Calu3 (cell line): Measurements from ENCODE around the gene PCOLCE2. TPM values are rescaled to one million over a fixed set of nuclear protein-coding genes. Genes with fewer than 3 reads are reported as not detected.
"Not testable (repeated sequence)": the region's sequence is repeated elsewhere in the genome, so short reads cannot be mapped to it uniquely, and the experiment has no call there.

Experiments
- BruUV-seq: library from RNA; stranded (reverse); fragments of 400-500 nt; replicated peaks from 2 replicates; lab custom pipeline; 2021; lab: Mats Ljungman, UMichigan
- CTCF ChIA-PET: fragments of 300-600 bp; sonication (Branson Sonifier 250); formaldehyde crosslinking; loops from one replicate; lab custom pipeline; 2022; ENCODE audit warnings: antibody characterized with exemption; lab: Charles Lee
- DNase-seq: peaks from one replicate; pipeline ENCODE4 v3.0.0; 2022
- H3K27ac Mint-ChIP-seq: one replicate; pipeline ENCODE4 v1.8.0; 2022; ENCODE audit warnings: mixed read lengths; ENCODE audit not compliant: unreplicated experiment
- H3K27me3 Mint-ChIP-seq: one replicate; pipeline ENCODE4 v1.8.0; 2022; ENCODE audit warnings: mixed read lengths; ENCODE audit not compliant: unreplicated experiment
- H3K36me3 Mint-ChIP-seq: one replicate; pipeline ENCODE4 v1.8.0; 2022; ENCODE audit warnings: mild to moderate bottlenecking, moderate library complexity, mixed read lengths; ENCODE audit not compliant: insufficient read depth, unreplicated experiment
- H3K4me1 Mint-ChIP-seq: one replicate; pipeline ENCODE4 v1.8.0; 2022; ENCODE audit warnings: mild to moderate bottlenecking, low read depth, mixed read lengths; ENCODE audit not compliant: unreplicated experiment
- H3K4me3 Mint-ChIP-seq: one replicate; pipeline ENCODE4 v1.8.0; 2022; ENCODE audit warnings: mild to moderate bottlenecking, low read depth, moderate library complexity, mixed read lengths; ENCODE audit not compliant: unreplicated experiment
- H3K9me3 Mint-ChIP-seq: one replicate; pipeline ENCODE4 v1.8.0; 2022; ENCODE audit warnings: low read depth, mixed read lengths; ENCODE audit not compliant: unreplicated experiment
- CTCF ChIP-seq: fragments of 200-600 bp; IDR thresholded peaks from one replicate; pipeline ENCODE4 v1.8.0; 2022; ENCODE audit warnings: antibody characterized with exemption; ENCODE audit not compliant: unreplicated experiment
- intact Hi-C: fragments of 100-400 bp; cut with micrococcal nuclease; formaldehyde crosslinking; loops from one replicate; pipeline ENCODE4 v1.10.0; 2022; ENCODE audit not compliant: unreplicated experiment
- total RNA-seq: library from RNA; stranded (reverse); gene quantifications from 2 replicates; pipeline ENCODE4 v1.2.3, GENCODE V29; 2022

The PCOLCE2 gene
- total RNA-seq, 1 experiment from 2014 or later, result 9.6 TPM

- no peaks in the 10 kb centered on the region for H3K9me3 Mint-ChIP-seq
- peaks cover 15% of the 10 kb centered on the region for H3K4me1 Mint-ChIP-seq
- DNase-seq, result no peak
- no peak for TF ChIP-seq CTCF
- intact Hi-C loops, result no loop called here
- H3K27me3 Mint-ChIP-seq, result peaks cover 3% of the 10 kb centered on the region
- peaks cover 17% of the 10 kb centered on the region for H3K36me3 Mint-ChIP-seq
- H3K27ac Mint-ChIP-seq, result no peak overlapping the region
- no peak overlapping the region for H3K4me3 Mint-ChIP-seq
- no TSS peak for BruUV-seq
- CTCF ChIA-PET, result no interaction called here
These were observed 4.4 kb downstream of the PCOLCE2 start for GRCh38 chr3:142884531-142884930.

- H3K9me3 Mint-ChIP-seq, H3K27me3 Mint-ChIP-seq, BruUV-seq, intact Hi-C loops, H3K36me3 Mint-ChIP-seq, DNase-seq, H3K4me3 Mint-ChIP-seq, H3K27ac Mint-ChIP-seq: not testable (repeated sequence)
- peaks cover 15% of the 10 kb centered on the region for H3K4me1 Mint-ChIP-seq
- CTCF ChIA-PET, result interaction anchor here (1.4 kb wide), 1 partner anchor 264 kb away, joined by 4 read pairs; no protein-coding TSS in a partner anchor
These were observed 5.3 kb downstream of the PCOLCE2 start for GRCh38 chr3:142883534-142883933.

GRCh38 chr3:142881445-142882224, 7.2 kb downstream of the PCOLCE2 start:
- intact Hi-C loops, result no loop called here
- H3K4me1 Mint-ChIP-seq, result no peaks in the 10 kb centered on the region
- H3K27me3 Mint-ChIP-seq, result no peaks in the 10 kb centered on the region
- no peak overlapping the region for H3K4me3 Mint-ChIP-seq
- CTCF ChIA-PET, result no interaction called here
- H3K27ac Mint-ChIP-seq, result no peak overlapping the region
- no peak for TF ChIP-seq CTCF
- H3K9me3 Mint-ChIP-seq, result no peaks in the 10 kb centered on the region
- BruUV-seq, result no TSS peak
- no peak for DNase-seq
- no peaks in the 10 kb centered on the region for H3K36me3 Mint-ChIP-seq

GRCh38 chr3:142878649-142879300, 10.1 kb downstream of the PCOLCE2 start:
- Mint-ChIP-seq H3K27me3 (no peaks in the 10 kb centered on the region), H3K4me1 (no peaks in the 10 kb centered on the region), H3K9me3 (no peaks in the 10 kb centered on the region), H3K27ac (no peak overlapping the region), H3K36me3 (no peaks in the 10 kb centered on the region), H3K4me3 (no peak overlapping the region)
- TF ChIP-seq CTCF, result no peak
- CTCF ChIA-PET, result no interaction called here
- intact Hi-C loops, result no loop called here
- DNase-seq, result no peak
- no TSS peak for BruUV-seq
